Activated naive CD4-positive, alpha-beta T cell treated with anti-CD3 and anti-CD28 coated beads, Interleukin-2, amount 10 ng/mL, durations not matched to agents 7 days and 5 days (primary cell): Measurements from ENCODE around the gene PTPN20.

Source experiments
- CTCF ChIA-PET: fragments of 350-600 bp; sonication (Branson Sonifier 250); formaldehyde crosslinking; loops from one replicate; lab custom pipeline; 2021; ENCODE audit warnings: antibody characterized with exemption; lab: Charles Lee
- DNase-seq: peaks from one replicate; pipeline ENCODE4 v3.0.0-alpha.2; 2020
- H3K27ac Mint-ChIP-seq: one replicate; pipeline ENCODE4 v1.8.0; 2021; ENCODE audit warnings: mild to moderate bottlenecking, moderate library complexity, mixed read lengths
- H3K27me3 Mint-ChIP-seq: one replicate; pipeline ENCODE4 v1.8.0; 2021; ENCODE audit warnings: mild to moderate bottlenecking, mixed read lengths
- H3K36me3 Mint-ChIP-seq: one replicate; pipeline ENCODE4 v1.8.0; 2021; ENCODE audit warnings: mixed read lengths
- H3K4me1 Mint-ChIP-seq: one replicate; pipeline ENCODE4 v1.8.0; 2021; ENCODE audit warnings: mixed read lengths
- H3K4me3 Mint-ChIP-seq: one replicate; pipeline ENCODE4 v1.8.0; 2021; ENCODE audit warnings: mild to moderate bottlenecking, moderate library complexity, mixed read lengths
- H3K9me3 Mint-ChIP-seq: one replicate; pipeline ENCODE4 v1.8.0; 2021; ENCODE audit warnings: mixed read lengths

PTPN20 gene

GRCh38 chr10:47049056-47049851 is 138.0 kb downstream of the PTPN20 start:
- CTCF ChIA-PET = interaction anchor here (1.1 to 8.7 kb wide), 11 partner anchors 11 to 295 kb away, joined by 3 to 288 read pairs (median 8); no protein-coding TSS in a partner anchor
- Mint-ChIP-seq H3K9me3 (no peaks in the 10 kb centered on the region), H3K4me1 (peaks cover 14% of the 10 kb centered on the region), H3K27me3 (peaks cover 4% of the 10 kb centered on the region), H3K4me3 (no peak overlapping the region), H3K36me3 (no peaks in the 10 kb centered on the region), H3K27ac (no peak overlapping the region)
- DNase-seq = no peak

- Mint-ChIP-seq H3K27ac (no peak overlapping the region), H3K27me3 (peaks cover 4% of the 10 kb centered on the region), H3K36me3 (no peaks in the 10 kb centered on the region), H3K4me3 (no peak overlapping the region), H3K9me3 (no peaks in the 10 kb centered on the region), H3K4me1 (peaks cover 14% of the 10 kb centered on the region)
- no peak for DNase-seq
- CTCF ChIA-PET = interaction anchor here (1.1 to 8.7 kb wide), 5 partner anchors 10 to 262 kb away, joined by 3 to 288 read pairs (median 15); no protein-coding TSS in a partner anchor
Observed at GRCh38 chr10:47049906-47050305, 138.7 kb downstream of the PTPN20 start.

GRCh38 chr10:47050618-47051455 is 139.6 kb downstream of the PTPN20 start:
- no peaks in the 10 kb centered on the region for H3K9me3 Mint-ChIP-seq
- no peaks in the 10 kb centered on the region for H3K36me3 Mint-ChIP-seq
- H3K27me3 Mint-ChIP-seq = peaks cover 4% of the 10 kb centered on the region
- CTCF ChIA-PET = interaction anchor here (0.5 to 8.7 kb wide), 3 partner anchors 8 to 261 kb away, joined by 3 to 288 read pairs (median 3); no protein-coding TSS in a partner anchor
- peaks cover 14% of the 10 kb centered on the region for H3K4me1 Mint-ChIP-seq
- no peak overlapping the region for H3K4me3 Mint-ChIP-seq
- H3K27ac Mint-ChIP-seq = no peak overlapping the region
- no peak for DNase-seq

- Mint-ChIP-seq H3K27ac (no peak overlapping the region), H3K27me3 (peaks cover 8% of the 10 kb centered on the region), H3K36me3 (no peaks in the 10 kb centered on the region), H3K4me3 (no peak overlapping the region), H3K4me1 (peaks cover 14% of the 10 kb centered on the region), H3K9me3 (no peaks in the 10 kb centered on the region)
- no peak for DNase-seq
- CTCF ChIA-PET = interaction anchor here (1.5 to 8.7 kb wide), 2 partner anchors 208 to 260 kb away, joined by 3 to 288 read pairs; no protein-coding TSS in a partner anchor
Observed at GRCh38 chr10:47051741-47052238, 140.6 kb downstream of the PTPN20 start.
